Middle frontal gyrus (tissue), 1 donor: ENCODE data around the gene PI4K2A.
"Not testable (repeated sequence)": the region's sequence is repeated elsewhere in the genome, so short reads cannot be mapped to it uniquely, and the experiment has no call there.

ENCODE experiments used
- DNase-seq: peaks from one replicate; pipeline ENCODE4 v3.0.0-alpha.2; 2015; ENCODE audit warnings: low spot score; ENCODE audit errors: extremely low spot score

PI4K2A gene

DNA sequence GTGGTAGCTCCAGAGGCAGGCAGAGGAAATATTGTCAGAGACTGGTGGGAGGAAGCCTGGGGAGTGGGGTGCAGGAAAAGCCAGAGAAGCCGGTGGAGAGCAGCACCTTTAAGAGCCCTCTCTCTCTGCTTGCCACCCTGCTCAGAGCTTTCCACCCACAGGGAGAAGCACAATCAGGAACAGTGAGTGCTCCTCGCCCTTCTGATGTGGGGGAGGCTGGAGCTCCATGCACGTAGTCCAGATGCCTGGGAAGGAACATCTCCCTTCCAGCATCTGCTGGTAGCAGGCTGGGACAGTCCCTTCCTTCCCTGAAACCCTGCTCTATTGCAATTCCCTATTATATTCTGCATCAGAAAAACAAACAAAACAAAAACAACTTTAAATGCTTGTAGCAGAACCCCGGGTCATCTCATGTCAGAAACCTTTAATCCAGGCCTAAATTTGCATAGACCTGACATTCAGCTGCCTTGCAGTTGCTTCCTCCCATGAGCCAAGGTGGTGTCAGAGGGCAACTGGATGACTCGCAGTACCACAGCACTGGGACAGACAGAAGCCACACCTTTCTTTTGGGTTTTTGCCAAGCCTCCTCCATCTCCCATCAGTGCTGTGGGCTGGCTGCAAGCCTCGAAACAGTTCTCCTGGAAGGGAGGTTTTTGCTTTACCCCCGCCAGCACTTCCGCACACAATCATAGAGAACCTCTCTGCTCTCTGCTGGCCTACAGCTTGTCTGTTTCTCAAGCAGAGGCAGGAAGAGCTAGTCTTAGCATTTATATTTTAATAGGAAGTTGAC is 33.5 kb downstream of the PI4K2A start:
- DNase-seq, result no peak

- no peak for DNase-seq
Measured at GRCh38 chr10:97675222-97675621, 34.8 kb downstream of the PI4K2A start.

GRCh38 chr10:97676770-97677581 is 36.5 kb downstream of the PI4K2A start:
- no peak for DNase-seq

DNA sequence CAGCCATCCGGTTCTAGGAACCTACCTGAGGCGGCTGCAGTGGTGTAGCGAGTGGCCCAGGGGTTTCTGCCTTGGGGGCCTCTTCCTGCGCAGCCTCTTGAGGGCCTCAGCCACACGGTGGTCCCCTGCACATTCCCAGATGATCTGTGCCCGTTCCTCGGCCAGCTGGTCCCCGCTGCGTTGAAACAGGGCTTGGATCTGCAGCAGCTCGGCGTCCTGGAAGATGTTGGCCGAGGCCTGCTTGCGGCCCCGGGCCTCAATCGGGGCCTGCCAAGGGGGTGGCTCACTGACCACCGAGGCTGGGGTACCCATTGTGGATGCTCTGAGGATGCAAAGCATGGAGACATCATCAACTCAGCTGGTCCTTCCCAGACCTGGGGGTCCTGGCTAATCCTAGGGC is 39.1 kb downstream of the PI4K2A start:
- no peak for DNase-seq

GRCh38 chr10:97682042-97682441 is 41.6 kb downstream of the PI4K2A start:
- DNase-seq, result no peak

DNA sequence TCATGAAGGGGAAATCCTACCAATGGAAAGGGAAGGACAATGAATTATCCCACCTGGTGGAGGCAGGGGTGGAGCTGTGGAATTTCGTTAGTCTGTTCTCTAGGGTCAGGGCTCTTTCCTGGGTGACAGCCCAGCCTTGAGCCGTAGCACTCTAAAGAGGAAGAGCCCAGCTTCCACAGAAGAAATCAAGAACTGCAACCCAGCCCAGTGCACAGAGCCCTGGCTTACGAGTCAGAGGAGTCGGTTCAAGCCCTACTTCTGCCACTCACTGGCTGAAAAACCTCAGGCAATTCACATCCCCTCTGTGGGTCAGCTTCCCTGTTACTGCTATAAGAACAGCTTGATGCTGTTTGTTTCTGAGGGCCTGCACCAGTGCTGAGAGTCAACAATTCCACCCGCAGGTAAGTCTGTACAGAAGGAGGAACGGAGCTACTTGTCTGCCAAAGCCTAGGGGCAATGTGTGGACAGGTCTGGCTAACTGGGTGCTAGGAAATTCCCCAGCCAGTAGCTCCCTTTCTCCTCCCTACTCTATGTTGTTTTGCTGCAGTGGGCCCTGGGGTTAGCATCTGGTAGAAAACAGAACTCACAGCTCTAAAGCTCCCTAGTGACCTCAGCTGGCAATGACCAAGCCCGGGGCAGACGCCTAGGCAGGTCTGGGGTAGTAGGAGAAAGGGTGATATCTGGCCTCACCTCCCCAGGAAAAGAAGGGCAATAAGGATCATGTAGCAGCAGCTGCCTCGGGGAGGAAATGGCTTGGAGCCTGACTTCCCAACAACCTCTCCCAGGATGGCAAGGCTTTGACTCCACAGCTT is 43.3 kb downstream of the PI4K2A start:
- no peak for DNase-seq

GRCh38 chr10:97684368-97684713 is 43.9 kb downstream of the PI4K2A start:
- DNase-seq, result not testable (repeated sequence)

- no peak for DNase-seq
Measured at GRCh38 chr10:97684866-97685394, 44.5 kb downstream of the PI4K2A start.

DNA sequence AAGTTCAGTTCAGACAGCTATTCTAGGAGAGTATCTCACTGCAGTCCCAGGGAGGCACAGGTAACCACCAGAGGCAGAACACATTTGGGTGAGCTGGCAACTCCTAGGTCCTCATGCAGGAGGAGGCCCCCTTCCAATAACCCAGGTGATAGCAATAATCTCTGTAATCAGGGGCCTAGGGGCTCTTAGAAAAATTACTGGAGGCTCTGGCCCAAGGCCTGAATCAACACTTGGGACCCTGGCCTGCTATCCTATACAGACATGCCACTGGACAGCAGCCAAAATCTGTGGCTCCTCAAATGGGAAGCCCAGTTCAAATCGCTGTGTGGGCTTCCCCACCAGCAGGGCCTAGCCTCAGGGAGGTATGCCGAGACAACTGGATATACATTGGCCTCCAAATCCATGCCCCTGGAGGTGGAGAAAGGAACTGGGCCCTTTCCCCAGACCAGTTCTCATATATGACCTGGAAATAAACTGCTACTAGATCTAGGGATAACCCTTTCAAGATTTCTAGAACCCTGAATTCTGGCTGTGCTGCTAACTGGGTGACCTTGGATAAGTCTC is 45.0 kb downstream of the PI4K2A start:
- DNase-seq, result no peak

- DNase-seq, result no peak
Measured at GRCh38 chr10:97686301-97686961, 46.0 kb downstream of the PI4K2A start.

- peak; percentile 84 for DNase-seq
Measured at GRCh38 chr10:97686962-97687784, 46.7 kb downstream of the PI4K2A start, which contains the start of gene AVPI1. Gene AVPI1 (minus strand): TSS chr10:97687241. CDS start chr10:97679905, 7,336 bp downstream.

GRCh38 chr10:97687785-97688781 is 47.6 kb downstream of the PI4K2A start:
- no peak for DNase-seq

DNA sequence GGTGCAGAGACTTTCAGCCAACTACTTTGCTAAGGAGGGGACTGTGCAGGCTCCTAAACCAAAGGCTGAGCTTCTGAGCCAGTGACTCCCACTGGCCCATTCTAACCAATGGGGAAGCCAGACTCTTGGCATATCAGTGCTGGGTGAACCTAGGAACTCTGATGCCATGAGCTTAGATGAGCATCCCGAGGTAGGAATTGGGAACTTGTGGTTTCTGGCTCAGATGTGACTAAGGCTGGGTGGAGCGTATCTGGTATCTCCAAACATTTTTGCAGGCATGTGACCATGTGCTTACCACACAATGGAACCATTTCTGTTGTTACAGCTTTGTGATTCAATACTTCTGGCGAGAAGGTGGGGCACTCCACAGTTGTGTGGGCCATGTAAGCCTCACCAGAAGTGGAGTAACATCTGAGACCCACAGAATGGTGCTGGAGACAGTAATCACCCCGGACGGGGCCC is 49.1 kb downstream of the PI4K2A start:
- no peak for DNase-seq

DNA sequence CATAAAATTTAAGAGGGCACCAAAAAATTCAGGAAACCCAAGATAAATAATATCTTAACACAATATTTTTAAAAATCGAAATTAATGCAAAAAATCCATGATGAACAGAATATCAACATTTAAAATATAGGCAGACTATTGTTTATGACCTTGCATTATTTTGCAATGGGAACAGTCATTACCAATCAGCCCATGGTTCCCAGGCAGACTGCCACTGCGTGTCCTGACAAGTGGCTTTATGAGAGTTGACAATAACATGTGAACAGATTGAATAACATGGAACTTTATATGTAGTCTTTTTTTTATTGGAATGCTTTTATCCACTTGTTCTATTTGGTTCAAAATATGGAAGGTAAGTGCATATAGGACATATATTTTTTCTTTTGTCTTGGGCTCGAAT is 49.7 kb downstream of the PI4K2A start:
- no peak for DNase-seq

GRCh38 chr10:97698072-97698655 is 57.7 kb downstream of the PI4K2A start:
- not testable (repeated sequence) for DNase-seq

- DNase-seq, result peak; percentile 58
Measured at GRCh38 chr10:97701438-97702069, 61.1 kb downstream of the PI4K2A start.

GRCh38 chr10:97703398-97704067 is 63.1 kb downstream of the PI4K2A start:
- no peak for DNase-seq
